ENCODE data around the gene ARPC5L. TPM values are rescaled to one million over a fixed set of nuclear protein-coding genes. Genes with fewer than 3 reads are reported as not detected.
A peak's percentile ranks its signal among the peaks of the same experiment; 100 is the strongest.

ARPC5L gene
- total and polyA plus RNA-seq, 2 of the 13 experiments (the other 11 are each of a cell fraction or from before 2014, with no cell fraction given): 29.9 to 33.8 TPM

DNA sequence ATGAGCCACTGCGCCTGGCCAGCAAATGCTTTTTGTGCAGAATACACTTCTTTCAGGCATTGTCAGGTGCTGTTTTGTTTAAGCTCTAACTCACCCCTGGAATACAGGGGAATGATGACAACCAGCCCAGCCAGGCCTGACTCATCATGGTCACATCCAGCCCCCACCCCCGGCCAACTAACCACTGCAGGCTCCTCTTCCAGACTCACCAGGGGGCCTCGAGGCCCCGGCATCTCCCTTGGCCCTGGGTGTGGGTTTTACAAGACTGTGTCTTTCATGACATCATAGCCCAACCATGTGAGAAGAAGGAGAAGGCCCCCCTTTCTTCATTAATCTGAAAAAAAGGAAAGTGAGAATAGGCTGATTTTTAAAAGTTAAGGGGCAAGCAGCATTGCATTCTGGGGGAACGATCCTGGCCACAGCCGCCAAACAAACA lies 49.5 kb upstream of the ARPC5L start (continued):
- TF ChIP-seq, protein P1, sequence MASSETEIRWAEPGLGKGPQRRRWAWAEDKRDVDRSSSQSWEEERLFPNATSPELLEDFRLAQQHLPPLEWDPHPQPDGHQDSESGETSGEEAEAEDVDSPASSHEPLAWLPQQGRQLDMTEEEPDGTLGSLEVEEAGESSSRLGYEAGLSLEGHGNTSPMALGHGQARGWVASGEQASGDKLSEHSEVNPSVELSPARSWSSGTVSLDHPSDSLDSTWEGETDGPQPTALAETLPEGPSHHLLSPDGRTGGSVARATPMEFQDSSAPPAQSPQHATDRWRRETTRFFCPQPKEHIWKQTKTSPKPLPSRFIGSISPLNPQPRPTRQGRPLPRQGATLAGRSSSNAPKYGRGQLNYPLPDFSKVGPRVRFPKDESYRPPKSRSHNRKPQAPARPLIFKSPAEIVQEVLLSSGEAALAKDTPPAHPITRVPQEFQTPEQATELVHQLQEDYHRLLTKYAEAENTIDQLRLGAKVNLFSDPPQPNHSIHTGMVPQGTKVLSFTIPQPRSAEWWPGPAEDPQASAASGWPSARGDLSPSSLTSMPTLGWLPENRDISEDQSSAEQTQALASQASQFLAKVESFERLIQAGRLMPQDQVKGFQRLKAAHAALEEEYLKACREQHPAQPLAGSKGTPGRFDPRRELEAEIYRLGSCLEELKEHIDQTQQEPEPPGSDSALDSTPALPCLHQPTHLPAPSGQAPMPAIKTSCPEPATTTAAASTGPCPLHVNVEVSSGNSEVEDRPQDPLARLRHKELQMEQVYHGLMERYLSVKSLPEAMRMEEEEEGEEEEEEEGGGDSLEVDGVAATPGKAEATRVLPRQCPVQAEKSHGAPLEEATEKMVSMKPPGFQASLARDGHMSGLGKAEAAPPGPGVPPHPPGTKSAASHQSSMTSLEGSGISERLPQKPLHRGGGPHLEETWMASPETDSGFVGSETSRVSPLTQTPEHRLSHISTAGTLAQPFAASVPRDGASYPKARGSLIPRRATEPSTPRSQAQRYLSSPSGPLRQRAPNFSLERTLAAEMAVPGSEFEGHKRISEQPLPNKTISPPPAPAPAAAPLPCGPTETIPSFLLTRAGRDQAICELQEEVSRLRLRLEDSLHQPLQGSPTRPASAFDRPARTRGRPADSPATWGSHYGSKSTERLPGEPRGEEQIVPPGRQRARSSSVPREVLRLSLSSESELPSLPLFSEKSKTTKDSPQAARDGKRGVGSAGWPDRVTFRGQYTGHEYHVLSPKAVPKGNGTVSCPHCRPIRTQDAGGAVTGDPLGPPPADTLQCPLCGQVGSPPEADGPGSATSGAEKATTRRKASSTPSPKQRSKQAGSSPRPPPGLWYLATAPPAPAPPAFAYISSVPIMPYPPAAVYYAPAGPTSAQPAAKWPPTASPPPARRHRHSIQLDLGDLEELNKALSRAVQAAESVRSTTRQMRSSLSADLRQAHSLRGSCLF (CRISPR knock-in tag; IDR thresholded peaks at IDR 0.05; ENCODE audit: borderline replicate concordance): no peak
- TF ChIP-seq ZNF460 (CRISPR knock-in tag; IDR thresholded peaks at IDR 0.05; ENCODE audit: borderline replicate concordance): no peak
- TF ChIP-seq ZSCAN31 (CRISPR knock-in tag; IDR thresholded peaks at IDR 0.05; ENCODE audit: low read depth): no peak
- TF ChIP-seq MAFG (CRISPR knock-in tag; IDR thresholded peaks at IDR 0.05): no peak
- peak; percentile 69 for TF ChIP-seq FOSL2 (CRISPR knock-in tag; IDR thresholded peaks at IDR 0.05)

DNA sequence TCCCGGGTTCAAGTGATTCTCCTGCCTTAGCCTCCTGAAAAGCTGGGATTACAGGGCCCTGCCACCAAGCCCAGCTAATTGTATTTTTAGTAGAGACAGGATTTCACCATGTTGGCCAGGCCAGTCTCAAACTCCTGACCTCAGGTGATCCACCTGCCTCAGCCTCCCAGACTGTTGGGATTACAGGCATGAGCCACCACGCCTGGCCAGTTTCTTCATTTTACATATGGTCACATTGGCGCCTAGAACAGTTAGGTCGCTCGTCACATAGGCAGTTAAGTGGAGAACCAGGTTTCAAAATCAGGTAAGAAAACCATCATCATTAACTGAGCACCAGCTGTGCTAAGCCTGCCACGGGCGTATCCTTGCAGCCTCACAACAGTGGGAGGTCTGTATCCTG lies 48.9 kb upstream of the ARPC5L start:
- H3K27ac ChIP-seq (ENCODE audit: extremely low read length, insufficient read depth, low read length): no peak overlapping the region
- in situ Hi-C loops (cut with HindIII; ENCODE audit: extremely low pct_ligation_motif_present, low pct_unique_long_range_greater_than_20kb): no loop called here
- ChIA-PET CTCF (ENCODE audit: low intra/inter-chr PET ratio, low total read pairs) (no interaction called here), POLR2A (no interaction called here)
- no peak for FAIRE-seq
- H3K9ac ChIP-seq (ENCODE audit: insufficient read depth, low read depth, low read length): no peak overlapping the region
- no TSS peak for BruUV-seq (replicated peaks)
- H3K9me3 ChIP-seq (ENCODE audit: low read length): no peaks in the 10 kb centered on the region
- 56% methylated on average over 7 of the region's 7 CpGs for WGBS (ENCODE audit: low lambda C conversion rate)
- TF ChIP-seq TOE1 (CRISPR knock-in tag; IDR thresholded peaks at IDR 0.05): no peak
- DNase-seq (ENCODE audit: low spot score): no peak
- H3K4me2 ChIP-seq (ENCODE audit: low read depth, low read length): no peak overlapping the region
- H3K27me3 ChIP-seq (ENCODE audit: control insufficient read depth in 1 of 2, insufficient read depth in 2 of 2, low read length in 2 of 2): no peaks in the 10 kb centered on the region
- intact Hi-C loops (cut with micrococcal nuclease; ENCODE audit: unreplicated experiment): loop anchor here (2.0 kb wide), 1 partner anchor 16 kb away; no protein-coding TSS in a partner anchor
- no peak overlapping the region for H2AFZ ChIP-seq (ENCODE audit: low read length)
- H3K79me2 ChIP-seq (ENCODE audit: insufficient read depth, low read length): no peaks in the 10 kb centered on the region
- ATAC-seq: no peak
- H3K4me1 ChIP-seq (ENCODE audit: insufficient read depth, low read length): peaks cover 55% of the 10 kb centered on the region
- no peak overlapping the region for H3K4me3 ChIP-seq (replicated peaks in 1 of 3; ENCODE audit: insufficient read depth in 1 of 3, low read depth in 2 of 3, low read length in 3 of 3)
- no peaks in the 10 kb centered on the region for H3K36me3 ChIP-seq (replicated peaks in 1 of 2; ENCODE audit: control insufficient read depth in 1 of 2, insufficient read depth in 2 of 2, low read length in 2 of 2)
- no peaks in the 10 kb centered on the region for H4K20me1 ChIP-seq (ENCODE audit: insufficient read depth, low read length)
